Measurements from ENCODE around the gene DKK2. TPM values are rescaled to one million over a fixed set of nuclear protein-coding genes. Genes with fewer than 3 reads are reported as not detected.
"Not testable (repeated sequence)": the region's sequence is repeated elsewhere in the genome, so short reads cannot be mapped to it uniquely, and the experiment has no call there.

DKK2 gene
- polyA plus RNA-seq, 4 donors: 1.5 to 135 (median 12.0) TPM

- no peak for DNase-seq (ENCODE audit: low read depth in 4 of 4, low spot score in 3 of 4)
These were observed 105.6 kb downstream of the DKK2 start for GRCh38 chr4:106930522-106930921.

GRCh38 chr4:106929248-106929647 is 106.9 kb downstream of the DKK2 start:
- no peak for DNase-seq (ENCODE audit: low read depth in 4 of 4, low spot score in 3 of 4)

GRCh38 chr4:106914223-106914622 is 121.9 kb downstream of the DKK2 start:
- DNase-seq (ENCODE audit: low read depth in 4 of 4, low spot score in 3 of 4): no peak

DNA sequence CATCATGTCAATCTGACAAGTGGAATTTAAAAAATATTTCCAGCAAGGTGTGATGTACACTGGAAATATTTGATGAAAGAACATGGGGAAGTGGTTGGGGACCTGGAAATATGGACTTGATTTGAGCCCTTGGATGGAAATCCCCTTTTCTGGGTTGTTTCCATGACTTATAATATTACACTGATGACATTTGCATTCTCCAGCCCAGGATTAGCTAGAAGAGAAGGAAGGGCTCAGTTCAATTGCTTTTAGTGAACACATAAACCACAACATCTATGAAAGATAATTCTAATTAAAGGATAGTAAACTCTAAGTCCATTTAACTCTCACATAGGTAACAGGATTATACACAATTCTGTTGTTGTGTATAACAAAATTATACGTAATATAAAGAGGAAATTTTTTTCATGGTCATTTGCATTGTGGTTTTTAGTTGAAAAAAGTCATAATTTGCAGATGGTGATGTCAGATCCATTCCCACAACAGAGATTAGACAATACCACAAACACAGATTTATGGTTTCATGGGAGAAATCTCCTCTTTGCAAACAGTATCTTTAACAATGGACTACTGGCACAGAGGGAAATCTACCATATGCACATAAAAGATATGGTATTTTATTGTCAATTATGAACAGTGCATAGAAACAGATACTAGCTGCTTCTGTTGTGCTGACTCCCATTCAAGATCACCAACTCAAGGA is 126.5 kb downstream of the DKK2 start:
- no peak for DNase-seq (ENCODE audit: low read depth in 4 of 4, low spot score in 3 of 4)

DNA sequence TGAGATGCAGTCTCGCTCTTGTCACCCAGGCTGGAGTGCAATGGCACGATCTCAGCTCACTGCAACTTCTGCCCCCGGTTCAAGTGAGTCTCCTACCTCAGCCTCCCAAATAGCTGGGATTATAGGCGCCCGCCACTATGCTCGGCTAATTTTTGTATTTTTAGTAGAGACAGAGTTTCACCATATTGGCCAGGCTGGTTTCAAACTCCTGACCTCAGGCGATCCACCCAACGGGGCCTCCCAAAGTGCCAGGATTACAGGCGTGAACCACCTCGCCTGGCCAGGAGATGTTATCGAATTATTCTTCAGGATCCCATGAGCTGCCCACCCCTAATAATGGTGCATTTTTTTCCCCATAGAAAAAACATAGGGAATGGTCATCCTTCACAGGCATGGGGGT is 128.1 kb downstream of the DKK2 start:
- not testable (repeated sequence) for DNase-seq (ENCODE audit: low read depth in 4 of 4, low spot score in 3 of 4)

DNA sequence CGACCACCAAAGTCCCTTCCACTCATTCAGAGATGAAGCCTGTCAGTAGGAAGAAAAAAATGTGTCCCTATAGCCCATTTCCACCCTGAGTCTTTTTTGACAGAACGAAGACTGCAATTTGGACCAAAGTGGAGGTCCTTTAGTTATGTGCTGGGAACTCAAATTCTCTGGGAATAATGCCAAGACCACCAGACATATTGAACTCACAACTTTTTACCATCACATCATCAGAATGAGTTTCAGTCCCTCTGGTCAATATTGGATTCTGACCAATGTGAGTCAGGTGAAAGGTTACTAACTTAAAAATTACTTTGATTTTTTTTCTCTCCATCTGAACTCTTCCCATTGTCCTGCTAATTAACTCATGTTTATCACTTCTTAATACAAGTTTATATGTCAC is 128.9 kb downstream of the DKK2 start:
- no peak for DNase-seq (ENCODE audit: low read depth in 4 of 4, low spot score in 3 of 4)

DNA sequence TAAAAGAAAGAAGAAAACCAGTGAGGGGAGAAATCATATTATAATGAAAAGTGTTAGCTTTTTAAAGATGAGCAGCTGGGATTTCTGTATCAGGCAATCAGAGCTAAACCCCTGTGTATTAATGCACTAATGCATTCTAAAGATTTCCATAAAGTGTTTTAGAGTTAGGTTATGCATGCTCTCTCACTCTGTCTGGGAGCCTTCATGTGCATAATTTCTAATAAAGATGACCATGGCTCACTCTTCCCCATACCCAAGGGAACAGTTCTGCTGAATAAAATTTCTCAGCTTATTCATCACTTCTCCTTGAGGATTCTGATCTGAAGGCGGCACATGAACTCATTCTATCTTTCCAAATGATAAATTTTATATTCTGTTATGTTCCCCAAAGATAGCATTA is 129.4 kb downstream of the DKK2 start:
- no peak for DNase-seq (ENCODE audit: low read depth in 4 of 4, low spot score in 3 of 4)

DNA sequence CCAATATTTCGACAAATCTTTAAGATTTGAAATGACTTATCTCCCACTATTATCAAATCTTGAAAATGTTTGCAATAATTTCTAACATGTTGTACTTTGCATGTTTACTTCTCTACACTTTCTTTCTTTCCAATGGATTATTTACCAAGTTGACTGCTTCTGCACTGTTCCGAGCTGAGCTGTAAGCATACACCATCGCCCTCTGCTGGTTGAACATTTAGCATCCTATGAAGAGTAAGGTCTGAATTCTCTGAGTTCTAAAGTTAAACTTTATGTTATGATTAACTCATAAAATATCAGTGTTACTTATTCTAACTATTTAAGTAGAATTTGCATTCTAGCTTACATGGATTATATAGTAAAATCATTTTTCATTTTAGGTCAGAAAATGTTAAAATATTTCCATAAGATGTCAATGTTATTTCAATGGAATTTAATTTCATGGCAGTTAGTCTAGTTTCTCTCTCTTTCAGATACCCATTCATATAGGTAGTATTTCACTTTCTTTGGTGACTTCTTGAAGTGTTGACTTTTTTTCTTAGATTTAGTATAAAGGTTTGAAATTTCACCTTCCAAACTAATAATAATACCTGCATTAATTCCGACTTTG is 137.4 kb downstream of the DKK2 start:
- peak; percentile 1 to 14 (median 12) for DNase-seq (ENCODE audit: low read depth in 4 of 4, low spot score in 3 of 4)

DNA sequence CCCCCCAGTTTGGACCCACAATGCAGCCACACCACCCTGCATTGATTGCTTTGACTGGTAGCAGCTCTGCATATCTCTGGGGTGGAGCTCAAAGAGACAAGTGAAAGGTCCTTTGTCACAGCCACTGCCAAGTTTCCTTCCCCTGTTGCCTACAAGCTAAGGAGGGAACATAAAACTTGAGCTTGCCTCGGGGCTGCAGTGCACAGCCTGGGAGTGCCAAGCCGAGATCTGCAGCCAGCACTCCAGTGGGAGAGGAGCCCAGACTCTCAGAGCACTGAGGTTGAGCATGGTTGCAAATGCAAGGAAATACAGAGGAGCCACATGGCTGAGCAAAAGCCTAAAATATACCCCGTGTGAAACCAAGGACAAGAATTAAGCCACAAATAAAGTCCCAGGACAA is 142.2 kb downstream of the DKK2 start:
- no peak for DNase-seq (ENCODE audit: low read depth in 4 of 4, low spot score in 3 of 4)

GRCh38 chr4:106893395-106893881 is 142.7 kb downstream of the DKK2 start:
- DNase-seq (ENCODE audit: low read depth in 4 of 4, low spot score in 3 of 4): no peak

- no peak for DNase-seq (ENCODE audit: low read depth in 4 of 4, low spot score in 3 of 4)
These were observed 143.3 kb downstream of the DKK2 start for GRCh38 chr4:106892786-106893185.

- no peak for DNase-seq (ENCODE audit: low read depth in 4 of 4, low spot score in 3 of 4)
These were observed 160.8 kb downstream of the DKK2 start for GRCh38 chr4:106875340-106875739.
